ENCODE measurements around the gene ALS2CL. TPM values are rescaled to one million over a fixed set of nuclear protein-coding genes. Genes with fewer than 3 reads are reported as not detected.

Gene ALS2CL
- total RNA-seq, 4 donors from 2014 or later, result 42.4 to 121 (median 114) TPM

GRCh38 chr3:46668116-46668515 lies 25.4 kb downstream of the ALS2CL start:
- H3K4me3 ChIP-seq, result no peak overlapping the region
- no peak for DNase-seq
- WGBS, 2 donors, result 62 to 84% methylated on average over 3 to 4 of the region's 8 CpGs
- H3K4me1 ChIP-seq, result peaks cover 0 to 17% (median 5%) of the 10 kb centered on the region in 3 donors
- H3K9me3 ChIP-seq, result no peaks in the 10 kb centered on the region
- no peak overlapping the region for H3K27ac ChIP-seq
- no peak for TF ChIP-seq CTCF (IDR thresholded peaks at IDR 0.05)
- no peak for TF ChIP-seq POLR2A (IDR thresholded peaks at IDR 0.05)
- intact Hi-C loops (cut with DNase I), result no loop called here
- H3K36me3 ChIP-seq, result peaks cover 0 to 32% (median 0%) of the 10 kb centered on the region in 3 donors
- no peaks in the 10 kb centered on the region for H3K27me3 ChIP-seq

- H3K27ac ChIP-seq, result no peak overlapping the region
- DNase-seq, result no peak
These were observed 25.8 kb downstream of the ALS2CL start for GRCh38 chr3:46667657-46668056.

GRCh38 chr3:46667061-46667621 lies 26.3 kb downstream of the ALS2CL start:
- Histone ChIP-seq H3K4me1 (peaks cover 0 to 27% (median 10%) of the 10 kb centered on the region in 3 donors), H3K36me3 (peaks cover 0 to 22% (median 0%) of the 10 kb centered on the region in 3 donors), H3K4me3 (no peak overlapping the region), H3K27ac (no peak overlapping the region), H3K9me3 (no peaks in the 10 kb centered on the region), H3K27me3 (no peaks in the 10 kb centered on the region)
- no peak for TF ChIP-seq POLR2A (IDR thresholded peaks at IDR 0.05)
- TF ChIP-seq CTCF (IDR thresholded peaks at IDR 0.05), result no peak
- no peak for DNase-seq
- intact Hi-C loops (cut with DNase I), result no loop called here
- 74 to 82% methylated on average over 2 to 3 of the region's 8 CpGs for WGBS, 2 donors

More at GRCh38 chr3:46667657-46668056, 25.8 kb downstream of the ALS2CL start:
- peaks cover 0 to 27% (median 0%) of the 10 kb centered on the region in 3 donors for H3K36me3 ChIP-seq
- no peak overlapping the region for H3K4me3 ChIP-seq
- no peak for TF ChIP-seq POLR2A (IDR thresholded peaks at IDR 0.05)
- no peak for TF ChIP-seq CTCF (IDR thresholded peaks at IDR 0.05)
- 71 to 100% methylated on average over 3 to 4 of the region's 9 CpGs for WGBS, 2 donors
- peaks cover 0 to 21% (median 9%) of the 10 kb centered on the region in 3 donors for H3K4me1 ChIP-seq
- H3K27me3 ChIP-seq, result no peaks in the 10 kb centered on the region
- H3K9me3 ChIP-seq, result no peaks in the 10 kb centered on the region
- intact Hi-C loops (cut with DNase I), result no loop called here

- no peak for DNase-seq
- H3K4me1 ChIP-seq, result peaks cover 0 to 34% (median 10%) of the 10 kb centered on the region in 3 donors
- no peak overlapping the region for H3K4me3 ChIP-seq
- H3K9me3 ChIP-seq, result no peaks in the 10 kb centered on the region
- 20 to 38% methylated on average over 4 of the region's 7 CpGs for WGBS, 2 donors
- H3K36me3 ChIP-seq, result peaks cover 0 to 15% (median 0%) of the 10 kb centered on the region in 3 donors
- H3K27ac ChIP-seq, result no peak overlapping the region
- intact Hi-C loops (cut with DNase I), result no loop called here
- TF ChIP-seq CTCF (IDR thresholded peaks at IDR 0.05) (no peak), POLR2A (IDR thresholded peaks at IDR 0.05) (no peak)
- no peaks in the 10 kb centered on the region for H3K27me3 ChIP-seq
These were observed 27.0 kb downstream of the ALS2CL start for GRCh38 chr3:46666453-46666845.

GRCh38 chr3:46665763-46666452 lies 27.6 kb downstream of the ALS2CL start:
- H3K36me3 ChIP-seq, result peaks cover 0 to 10% (median 0%) of the 10 kb centered on the region in 3 donors
- intact Hi-C loops (cut with DNase I), result no loop called here
- no peak for DNase-seq
- H3K4me1 ChIP-seq, result peaks cover 5 to 39% (median 13%) of the 10 kb centered on the region in 3 donors
- no peak overlapping the region for H3K27ac ChIP-seq
- TF ChIP-seq POLR2A (IDR thresholded peaks at IDR 0.05) (no peak), CTCF (IDR thresholded peaks at IDR 0.05) (no peak)
- 79 to 82% methylated on average over 7 of the region's 9 CpGs for WGBS, 2 donors
- H3K27me3 ChIP-seq, result no peaks in the 10 kb centered on the region
- no peak overlapping the region for H3K4me3 ChIP-seq
- H3K9me3 ChIP-seq, result no peaks in the 10 kb centered on the region

Data from esophagus squamous epithelium (tissue), 5 donors.